Measurements from ENCODE around the gene ADO.

DNA sequence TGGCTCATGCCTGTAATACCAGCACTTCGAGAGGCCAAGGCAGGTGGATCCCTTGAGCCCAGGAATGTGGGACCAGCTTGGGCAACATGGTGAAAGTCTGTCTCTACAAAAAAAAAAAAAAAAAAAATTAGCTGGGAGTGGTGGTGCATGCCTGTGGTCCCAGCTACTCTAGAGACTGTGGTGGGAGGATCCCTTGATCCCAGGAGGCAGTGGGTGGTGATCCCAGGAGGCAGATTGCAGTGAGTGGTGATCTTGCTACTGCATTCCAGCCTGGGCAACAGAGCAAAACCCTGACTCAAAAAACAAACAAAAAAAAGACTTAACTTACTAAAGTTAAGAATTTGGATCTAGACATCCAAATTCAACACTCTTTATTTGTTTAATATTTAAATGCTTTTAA lies 10.2 kb upstream of the ADO start:
- TF ChIP-seq, protein P1, sequence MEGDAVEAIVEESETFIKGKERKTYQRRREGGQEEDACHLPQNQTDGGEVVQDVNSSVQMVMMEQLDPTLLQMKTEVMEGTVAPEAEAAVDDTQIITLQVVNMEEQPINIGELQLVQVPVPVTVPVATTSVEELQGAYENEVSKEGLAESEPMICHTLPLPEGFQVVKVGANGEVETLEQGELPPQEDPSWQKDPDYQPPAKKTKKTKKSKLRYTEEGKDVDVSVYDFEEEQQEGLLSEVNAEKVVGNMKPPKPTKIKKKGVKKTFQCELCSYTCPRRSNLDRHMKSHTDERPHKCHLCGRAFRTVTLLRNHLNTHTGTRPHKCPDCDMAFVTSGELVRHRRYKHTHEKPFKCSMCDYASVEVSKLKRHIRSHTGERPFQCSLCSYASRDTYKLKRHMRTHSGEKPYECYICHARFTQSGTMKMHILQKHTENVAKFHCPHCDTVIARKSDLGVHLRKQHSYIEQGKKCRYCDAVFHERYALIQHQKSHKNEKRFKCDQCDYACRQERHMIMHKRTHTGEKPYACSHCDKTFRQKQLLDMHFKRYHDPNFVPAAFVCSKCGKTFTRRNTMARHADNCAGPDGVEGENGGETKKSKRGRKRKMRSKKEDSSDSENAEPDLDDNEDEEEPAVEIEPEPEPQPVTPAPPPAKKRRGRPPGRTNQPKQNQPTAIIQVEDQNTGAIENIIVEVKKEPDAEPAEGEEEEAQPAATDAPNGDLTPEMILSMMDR (IDR thresholded peaks at IDR 0.05; ENCODE audit: low read depth, low read length): no peak
- no peak for TF ChIP-seq EZH2phosphoT487 (IDR thresholded peaks at IDR 0.05; ENCODE audit: low read depth)

Data from OCI-LY3 (cell line).